Measurements from ENCODE around the gene RPS4Y1.

GRCh38 chrY:2893471-2893870 is 52.1 kb downstream of the RPS4Y1 start:
- TF ChIP-seq CTCF (IDR thresholded peaks at IDR 0.05) (no peak), REST (IDR thresholded peaks at IDR 0.05; ENCODE audit: insufficient read depth in 1 of 2, low read depth in 2 of 2, low read length in 1 of 2) (no peak), SIN3A (IDR thresholded peaks at IDR 0.05; ENCODE audit: borderline replicate concordance, insufficient read depth, low read depth, low read length) (no peak), POLR2AphosphoS5 (IDR thresholded peaks at IDR 0.05; ENCODE audit: low read depth, low read length) (no peak), TCF7L2 (IDR thresholded peaks at IDR 0.05; ENCODE audit: low read depth, low read length) (no peak)

All from Panc1 (cell line).